Measurements from ENCODE around the gene PKNOX2.

PKNOX2 gene

DNA sequence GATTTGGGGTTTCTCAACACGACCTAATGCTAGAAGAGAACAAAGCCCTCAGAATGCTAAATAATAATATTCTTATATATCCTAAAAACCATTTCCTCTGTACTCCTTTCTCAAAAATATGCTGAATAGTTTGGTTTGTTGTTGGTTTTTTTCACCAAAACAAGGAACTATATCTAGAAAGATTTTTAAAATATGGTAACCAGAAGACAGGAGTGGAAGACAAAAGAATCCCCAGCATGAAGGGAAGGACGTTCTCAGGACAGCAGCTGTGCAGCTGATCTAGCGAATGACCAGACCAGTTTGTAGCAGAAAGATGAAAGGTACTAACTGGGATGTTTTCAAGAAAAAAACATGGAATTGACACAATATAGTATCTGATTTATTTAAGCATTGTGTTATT, 312.2 kb downstream of the PKNOX2 start:
- DNase-seq (ENCODE audit: low read depth in 2 of 2) = no peak

DNA sequence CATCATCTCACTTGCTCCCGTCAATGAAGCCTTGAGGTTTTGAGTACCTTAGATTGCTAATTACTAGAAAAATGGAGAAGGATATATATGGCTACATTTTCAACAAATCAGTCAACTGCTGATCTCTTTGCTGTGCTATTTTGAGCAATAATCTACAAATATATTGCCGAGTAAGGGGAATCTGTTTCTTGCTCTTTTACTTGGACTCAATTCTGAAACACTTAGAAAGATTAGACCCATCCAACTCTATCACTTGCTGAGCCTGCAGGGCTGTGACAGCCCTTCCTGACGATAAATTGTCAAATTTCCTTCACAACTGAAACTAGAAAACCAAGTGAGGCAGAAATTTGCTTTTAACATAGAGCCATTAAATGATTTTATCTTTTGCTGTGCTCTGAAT, 314.6 kb downstream of the PKNOX2 start:
- DNase-seq (ENCODE audit: low read depth in 2 of 2) = no peak

DNA sequence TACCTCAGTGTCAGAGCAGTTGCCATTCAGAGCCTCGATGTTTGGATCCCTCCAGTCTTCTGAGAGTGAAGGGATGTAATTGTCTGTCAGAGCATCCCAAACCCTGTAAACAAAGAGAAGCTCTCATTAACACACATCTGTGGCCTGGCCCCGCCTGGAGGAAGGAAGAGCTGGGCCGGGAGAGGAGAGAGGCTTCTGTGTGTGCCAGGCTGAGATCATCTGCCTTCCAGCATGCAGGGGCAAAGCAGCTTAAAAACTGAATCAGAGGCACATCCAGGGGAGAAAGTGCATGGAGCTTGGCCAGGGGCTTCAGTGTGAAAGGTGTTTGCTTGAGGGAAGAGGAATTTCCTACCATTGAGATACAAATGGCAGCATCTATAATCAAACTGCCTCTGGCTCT, 317.0 kb downstream of the PKNOX2 start:
- no peak for DNase-seq (ENCODE audit: low read depth in 2 of 2)

Data from stimulated activated CD8-positive, alpha-beta memory T cell treated with anti-CD3 and anti-CD28 coated beads, Interleukin-2, amount 100 ng/mL, for 48 hours (primary cell).